ENCODE results near the gene ATP8A2.

Gene ATP8A2

DNA sequence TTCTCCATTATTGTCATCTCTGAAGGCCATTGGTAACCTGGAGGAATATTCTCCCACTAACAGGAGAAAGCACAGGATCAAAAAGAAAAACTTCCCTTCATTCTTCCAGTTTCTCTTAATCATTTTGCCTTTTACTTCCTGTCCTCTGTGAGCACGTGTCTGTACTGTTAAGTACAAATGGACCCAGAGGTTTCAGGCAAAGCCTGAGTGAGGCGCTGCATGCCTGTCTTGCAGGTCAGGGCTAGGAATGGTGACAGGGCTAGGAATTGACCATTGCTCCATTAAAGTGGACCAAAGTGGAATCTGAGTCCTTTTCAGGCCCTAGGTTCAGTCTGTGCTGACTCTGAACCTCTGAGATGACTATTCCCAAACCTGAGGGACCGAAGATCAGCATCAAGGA is 353.3 kb downstream of the ATP8A2 start:
- no peak for DNase-seq (ENCODE audit: extremely low read depth, low read depth)
- TF ChIP-seq, protein P1, sequence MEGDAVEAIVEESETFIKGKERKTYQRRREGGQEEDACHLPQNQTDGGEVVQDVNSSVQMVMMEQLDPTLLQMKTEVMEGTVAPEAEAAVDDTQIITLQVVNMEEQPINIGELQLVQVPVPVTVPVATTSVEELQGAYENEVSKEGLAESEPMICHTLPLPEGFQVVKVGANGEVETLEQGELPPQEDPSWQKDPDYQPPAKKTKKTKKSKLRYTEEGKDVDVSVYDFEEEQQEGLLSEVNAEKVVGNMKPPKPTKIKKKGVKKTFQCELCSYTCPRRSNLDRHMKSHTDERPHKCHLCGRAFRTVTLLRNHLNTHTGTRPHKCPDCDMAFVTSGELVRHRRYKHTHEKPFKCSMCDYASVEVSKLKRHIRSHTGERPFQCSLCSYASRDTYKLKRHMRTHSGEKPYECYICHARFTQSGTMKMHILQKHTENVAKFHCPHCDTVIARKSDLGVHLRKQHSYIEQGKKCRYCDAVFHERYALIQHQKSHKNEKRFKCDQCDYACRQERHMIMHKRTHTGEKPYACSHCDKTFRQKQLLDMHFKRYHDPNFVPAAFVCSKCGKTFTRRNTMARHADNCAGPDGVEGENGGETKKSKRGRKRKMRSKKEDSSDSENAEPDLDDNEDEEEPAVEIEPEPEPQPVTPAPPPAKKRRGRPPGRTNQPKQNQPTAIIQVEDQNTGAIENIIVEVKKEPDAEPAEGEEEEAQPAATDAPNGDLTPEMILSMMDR (IDR thresholded peaks at IDR 0.05; ENCODE audit: low read depth, low read length, missing control alignments), result no peak
- H3K4me3 ChIP-seq (replicated peaks; ENCODE audit: low read depth, low read length), result no peak overlapping the region

DNA sequence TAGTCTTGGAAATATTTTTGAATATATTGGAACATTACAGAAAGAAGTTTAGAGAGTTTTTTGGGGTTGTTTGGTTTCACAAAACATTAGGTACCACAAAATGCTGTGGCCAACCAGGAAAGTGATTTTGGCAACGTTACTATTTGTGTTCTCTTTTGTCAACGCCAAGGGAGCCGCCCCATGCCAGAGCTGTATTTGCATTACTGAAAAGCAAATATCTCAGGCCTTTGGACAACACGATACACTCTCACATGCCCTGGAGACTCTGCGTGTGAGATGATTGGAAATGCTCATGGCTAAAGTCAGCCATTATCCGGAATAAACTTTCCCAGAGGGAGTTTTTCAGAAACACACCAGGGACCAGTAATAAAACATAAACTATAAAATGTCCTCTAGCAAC is 355.5 kb downstream of the ATP8A2 start:
- no peak overlapping the region for H3K4me3 ChIP-seq (replicated peaks; ENCODE audit: low read depth, low read length)
- TF ChIP-seq, protein P1 (IDR thresholded peaks at IDR 0.05; ENCODE audit: low read depth, low read length, missing control alignments), result no peak
- DNase-seq (ENCODE audit: extremely low read depth, low read depth), result no peak

DNA sequence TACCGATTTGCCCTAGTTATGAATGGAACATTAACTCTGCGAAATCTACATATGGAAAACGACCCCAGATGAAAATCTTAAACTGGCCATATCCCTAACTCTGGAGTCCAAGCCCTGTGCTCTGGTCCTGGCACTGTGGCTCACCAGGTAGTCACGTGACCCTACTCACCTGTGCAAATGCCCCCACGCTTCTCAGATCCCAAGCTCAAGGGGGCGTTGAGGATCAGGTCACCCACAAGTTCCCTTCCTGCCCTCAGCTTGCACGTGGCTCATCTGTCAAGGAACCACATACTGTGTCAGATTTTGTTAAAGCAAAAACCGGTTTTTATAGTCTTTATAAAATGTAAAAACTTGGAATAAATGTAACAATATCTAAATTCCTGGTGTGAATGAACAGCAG is 356.0 kb downstream of the ATP8A2 start:
- no peak for DNase-seq (ENCODE audit: extremely low read depth, low read depth)
- TF ChIP-seq, protein P1 (IDR thresholded peaks at IDR 0.05; ENCODE audit: low read depth, low read length, missing control alignments), result no peak
- H3K4me3 ChIP-seq (replicated peaks; ENCODE audit: low read depth, low read length), result no peak overlapping the region

DNA sequence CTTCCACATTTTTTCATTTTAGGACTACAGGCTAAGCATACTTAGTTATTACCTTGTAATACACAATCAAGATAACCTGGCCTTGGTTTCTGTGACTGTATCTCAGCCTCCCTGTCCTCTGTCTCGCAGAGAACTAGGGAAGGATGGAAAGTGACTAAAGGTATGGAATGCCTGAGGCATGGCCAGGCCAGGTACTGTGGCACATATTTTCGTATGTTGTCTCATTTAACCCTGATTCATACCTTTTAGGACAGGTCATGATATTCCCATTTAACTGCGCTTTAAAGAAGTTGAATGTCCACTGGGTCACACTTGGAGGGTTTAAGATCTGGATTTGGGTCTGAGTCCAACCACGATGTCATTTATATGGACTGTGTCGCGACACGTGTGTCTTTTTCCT is 357.4 kb downstream of the ATP8A2 start:
- no peak overlapping the region for H3K4me3 ChIP-seq (replicated peaks; ENCODE audit: low read depth, low read length)
- TF ChIP-seq, protein P1 (IDR thresholded peaks at IDR 0.05; ENCODE audit: low read depth, low read length, missing control alignments), result no peak
- DNase-seq (ENCODE audit: extremely low read depth, low read depth), result no peak

DNA sequence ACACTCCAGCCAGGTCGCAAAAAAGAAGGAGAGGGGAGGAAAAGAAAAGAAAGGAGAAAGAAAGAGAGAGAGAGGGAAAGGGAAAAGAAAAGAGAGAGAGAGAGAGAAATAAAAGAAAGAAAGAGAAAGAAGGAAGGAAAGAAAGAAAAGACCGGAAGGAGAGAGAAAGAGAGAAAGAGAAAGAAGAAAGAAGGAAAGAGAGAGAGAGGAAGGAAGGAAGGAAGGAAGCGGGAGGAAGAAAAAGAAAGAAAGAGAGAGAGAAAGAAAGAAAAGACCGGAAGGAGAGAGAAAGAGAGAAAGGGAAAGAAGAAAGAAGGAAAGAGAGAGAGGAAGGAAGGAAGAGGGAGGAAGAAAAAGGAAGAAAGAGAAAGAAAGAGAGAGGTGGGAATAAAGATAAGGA is 359.3 kb downstream of the ATP8A2 start:
- DNase-seq (ENCODE audit: extremely low read depth, low read depth), result no peak
- TF ChIP-seq, protein P1 (IDR thresholded peaks at IDR 0.05; ENCODE audit: low read depth, low read length, missing control alignments), result no peak
- no peak overlapping the region for H3K4me3 ChIP-seq (replicated peaks; ENCODE audit: low read depth, low read length)

DNA sequence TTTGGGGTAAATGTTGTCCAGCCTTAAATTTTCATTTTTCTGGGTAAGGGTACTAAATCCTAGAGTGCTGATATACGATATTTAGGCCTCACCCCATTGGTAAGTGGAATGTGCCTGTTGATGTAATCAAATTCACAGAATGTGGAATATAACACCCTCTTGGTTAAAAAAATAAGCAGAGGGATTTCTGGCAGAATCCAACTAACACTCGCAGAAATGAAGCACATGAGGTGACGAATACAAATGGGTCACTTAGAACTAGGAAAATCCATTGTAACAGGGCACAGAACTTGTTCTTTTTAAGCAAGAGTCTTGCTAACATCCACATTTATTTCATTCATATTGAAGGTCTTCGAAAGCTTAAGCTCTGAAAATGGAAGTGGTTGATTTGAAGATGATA is 359.8 kb downstream of the ATP8A2 start:
- H3K4me3 ChIP-seq (replicated peaks; ENCODE audit: low read depth, low read length), result no peak overlapping the region
- TF ChIP-seq, protein P1 (IDR thresholded peaks at IDR 0.05; ENCODE audit: low read depth, low read length, missing control alignments), result no peak
- no peak for DNase-seq (ENCODE audit: extremely low read depth, low read depth)

DNA sequence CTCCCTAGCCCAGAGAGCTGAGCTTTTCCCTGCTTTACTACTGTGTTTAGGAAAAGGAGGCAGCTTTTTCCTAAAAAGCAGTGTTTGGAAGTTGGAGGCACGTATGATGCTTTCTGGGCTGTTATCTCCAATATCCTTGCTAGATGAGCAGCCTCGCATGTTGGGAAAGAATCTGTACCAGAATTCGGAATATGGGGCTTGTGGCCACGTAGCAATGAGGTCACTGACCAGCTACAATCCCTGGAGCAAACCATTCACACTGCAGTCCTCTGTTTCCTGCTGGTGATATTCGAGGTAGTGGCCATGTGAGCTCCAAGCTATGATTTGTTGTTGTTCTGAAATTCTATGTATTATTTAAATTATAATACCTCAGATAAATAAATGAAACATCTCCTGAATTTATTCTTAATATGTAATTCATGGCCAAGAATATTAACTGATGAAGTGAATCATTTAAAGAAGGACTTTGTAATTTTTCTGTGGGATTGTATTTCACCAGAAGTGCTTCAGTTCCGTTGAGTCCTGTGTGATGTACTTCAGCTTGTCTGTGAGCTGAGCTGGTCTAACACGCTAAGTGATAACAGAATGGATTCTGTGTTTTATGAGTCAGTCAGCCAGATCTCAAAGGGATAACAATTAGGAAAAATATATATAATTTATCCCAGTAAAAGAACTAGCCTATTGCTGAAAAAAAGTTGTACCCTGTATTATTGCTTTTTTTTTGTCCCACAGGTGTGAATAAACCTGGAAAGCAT is 360.5 kb downstream of the ATP8A2 start:
- no peak for DNase-seq (ENCODE audit: extremely low read depth, low read depth)

More for the DNA sequence above, 360.5 kb downstream of the ATP8A2 start:
- TF ChIP-seq, protein P1 (IDR thresholded peaks at IDR 0.05; ENCODE audit: low read depth, low read length, missing control alignments), result no peak
- no peak overlapping the region for H3K4me3 ChIP-seq (replicated peaks; ENCODE audit: low read depth, low read length)

Data from HFF-Myc (cell line).